SK-N-SH (cell line): Measurements from ENCODE around the gene PRKCQ. TPM values are rescaled to one million over a fixed set of nuclear protein-coding genes. Genes with fewer than 3 reads are reported as not detected.

Experiments used
- CTCF ChIA-PET: fragments of 300-600, 350-600 bp; formaldehyde crosslinking; extraction: SDS; loops from one replicate; lab custom pipeline; 2021; lab: Yijun Ruan, JAX
- POLR2A ChIA-PET: fragments of 350-600 bp; sonication (Branson Sonifier 250); formaldehyde crosslinking; extraction: SDS; loops from one replicate; lab custom pipeline; 2020; ENCODE audit warnings: antibody characterized with exemption, inconsistent platforms; lab: Yijun Ruan, JAX
- DNase-seq: peaks from one replicate; pipeline ENCODE4 v3.0.0; 2012
- H2AFZ ChIP-seq: fragments of 200-600 bp; sonication (generic); 2 replicates; pipeline ENCODE4 v1.8.1; 2016; ENCODE audit warnings: antibody characterized with exemption, mild to moderate bottlenecking, low read depth
- H3F3A ChIP-seq: fragments of 200-600 bp; sonication (generic); replicated peaks from 2 replicates; pipeline ENCODE3; 2016; ENCODE audit warnings: antibody characterized with exemption, mild to moderate bottlenecking; ENCODE audit not compliant: insufficient read depth
- H3K27ac ChIP-seq, 2 experiments: fragments of 200-500 bp in 1 of 2; fragments of 200-600 bp in 1 of 2; sonication (Bioruptor generic) in 1 of 2; sonication (generic), shearing (Covaris generic) in 1 of 2; 2 replicates each; pipeline versions ENCODE4 v1.5.1 to v1.6.1; 2014 to 2016; ENCODE audit warnings: low read depth in 2 of 2, inconsistent platforms in 1 of 2, low read length in 1 of 2, mild to moderate bottlenecking in 1 of 2, mixed read lengths in 1 of 2
- H3K27me3 ChIP-seq: fragments of 200-600 bp; sonication (generic), shearing (Covaris generic); 2 replicates; pipeline ENCODE4 v1.6.1; 2016; ENCODE audit warnings: mixed run types; ENCODE audit not compliant: insufficient read depth
- H3K36me3 ChIP-seq, 2 experiments: fragments of 200-500 bp in 1 of 2; fragments of 200-600 bp in 1 of 2; sonication (Bioruptor generic) in 1 of 2; sonication (generic) in 1 of 2; replicated peaks in 1 of 2; 2 replicates each; pipeline versions ENCODE3 to v1.5.1; 2014 to 2016; ENCODE audit warnings: low read length in 1 of 2, mild to moderate bottlenecking in 1 of 2; ENCODE audit not compliant: insufficient read depth in 2 of 2, control insufficient read depth in 1 of 2
- H3K4me1 ChIP-seq, 2 experiments: fragments of 200-500 bp in 1 of 2; fragments of 200-600 bp in 1 of 2; sonication (Bioruptor generic) in 1 of 2; sonication (generic), shearing (Covaris generic) in 1 of 2; 2 replicates each; pipeline versions ENCODE4 v1.5.1 to v1.6.1; 2014 to 2016; ENCODE audit warnings: low read depth in 1 of 2, low read length in 1 of 2, mixed run types in 1 of 2; ENCODE audit not compliant: insufficient read depth in 2 of 2, control insufficient read depth in 1 of 2
- H3K4me2 ChIP-seq: fragments of 200-600 bp; sonication (generic), shearing (Covaris generic); 2 replicates; pipeline ENCODE4 v1.6.1; 2017; ENCODE audit warnings: mixed run types
- H3K4me3 ChIP-seq, 2 experiments: fragments of 200-500 bp in 1 of 2; fragments of 200-600 bp in 1 of 2; sonication (Bioruptor generic) in 1 of 2; sonication (generic), shearing (Covaris generic) in 1 of 2; 2 replicates each; pipeline versions ENCODE4 v1.5.1 to v1.8.1; 2014 to 2016; ENCODE audit warnings: low read depth in 2 of 2, inconsistent platforms in 1 of 2, low read length in 1 of 2, mild to moderate bottlenecking in 1 of 2, mixed read lengths in 1 of 2, moderate library complexity in 1 of 2
- H3K79me2 ChIP-seq: fragments of 200-600 bp; sonication (generic); 2 replicates; pipeline ENCODE4 v1.8.1; 2017; ENCODE audit warnings: mild to moderate bottlenecking; ENCODE audit not compliant: insufficient read depth
- H3K9ac ChIP-seq: fragments of 200-600 bp; sonication (generic); 2 replicates; pipeline ENCODE4 v1.6.1; 2017; ENCODE audit warnings: mixed run types
- H3K9me2 ChIP-seq: fragments of 200-600 bp; sonication (generic); 2 replicates; pipeline ENCODE4 v1.6.1; 2017; ENCODE audit warnings: mixed run types
- H3K9me3 ChIP-seq: fragments of 200-600 bp; sonication (generic); 2 replicates; pipeline ENCODE4 v1.6.1; 2017; ENCODE audit warnings: mixed run types, mild to moderate bottlenecking, moderate library complexity
- H4K20me1 ChIP-seq: fragments of 200-600 bp; sonication (generic); 2 replicates; pipeline ENCODE4 v1.6.1; 2017; ENCODE audit warnings: mild to moderate bottlenecking, mixed run types; ENCODE audit not compliant: insufficient read depth
- CHD2 ChIP-seq: fragments of 150-350 bp; IDR thresholded peaks from 2 replicates; pipeline ENCODE4 v1.6.1; 2018; ENCODE audit warnings: low read length; ENCODE audit not compliant: partially characterized antibody
- ELF1 ChIP-seq: IDR thresholded peaks from 2 replicates; pipeline ENCODE4 v1.4.0; 2012
- EZH2phosphoT487 ChIP-seq: fragments of 200-600 bp; sonication (generic); IDR thresholded peaks from 2 replicates; pipeline ENCODE4 v1.6.1; 2017; ENCODE audit warnings: low read depth, mixed run types, mild to moderate bottlenecking, antibody characterized with exemption, moderate library complexity, borderline replicate concordance
- FOSL2 ChIP-seq: IDR thresholded peaks from 2 replicates; pipeline ENCODE4 v1.4.0; 2012; ENCODE audit warnings: low read depth, mild to moderate bottlenecking, moderate library complexity, borderline replicate concordance
- GATA2 ChIP-seq: sonication (generic); formaldehyde crosslinking; IDR thresholded peaks from 2 replicates; pipeline ENCODE4 v1.5.0; 2020; ENCODE audit warnings: mild to moderate bottlenecking, missing genetic modification reagents
- JUND ChIP-seq: IDR thresholded peaks from 2 replicates; pipeline ENCODE4 v1.4.0; 2012
- MEF2A ChIP-seq: IDR thresholded peaks from 2 replicates; pipeline ENCODE4 v1.4.0; 2012; ENCODE audit warnings: low read depth, borderline replicate concordance
- NRF1 ChIP-seq: IDR thresholded peaks from 2 replicates; pipeline ENCODE4 v1.6.1; 2012; ENCODE audit warnings: low read depth, mild to moderate bottlenecking, low read length
- RFX5 ChIP-seq: IDR thresholded peaks from 2 replicates; pipeline ENCODE4 v1.6.1; 2012; ENCODE audit warnings: mild to moderate bottlenecking, improper control_type of control experiment, low read length
- RXRA ChIP-seq: IDR thresholded peaks from 2 replicates; pipeline ENCODE4 v1.4.0; 2012; ENCODE audit warnings: low read depth, mild to moderate bottlenecking, borderline replicate concordance
- YY1 ChIP-seq: IDR thresholded peaks from 2 replicates; pipeline ENCODE4 v1.4.0; 2012; ENCODE audit warnings: low read depth, mild to moderate bottlenecking
- WGBS: methylation state at CpG from one replicate; pipeline ENCODE4 v1.1.6; 2017; ENCODE audit warnings: low lambda C conversion rate; 5-methylcytosine and 5-hydroxymethylcytosine counted together
- polyA plus RNA-seq, 3 experiments: library from polyadenylated mRNA; depleted of rRNA; stranded (reverse); fragments of >200 nt; gene quantifications; 2 replicates each; pipeline ENCODE4 v1.2.3, GENCODE V29; 2012
- TF ChIP-seq, protein P1 (sequence below): IDR thresholded peaks from 2 replicates; pipeline ENCODE4 v1.4.0; 2012; ENCODE audit warnings: low read depth
- TF ChIP-seq, protein P2 (sequence below): fragments of 150-350 bp; IDR thresholded peaks from 2 replicates; pipeline ENCODE4 v1.6.1; 2017; ENCODE audit warnings: antibody characterized with exemption, low read length, low read depth, borderline replicate concordance
- TF ChIP-seq, protein P3 (sequence below): fragments of 200-600 bp; sonication (generic); IDR thresholded peaks from 2 replicates; pipeline ENCODE4 v1.6.1; 2017; ENCODE audit warnings: antibody characterized with exemption, mild to moderate bottlenecking, moderate library complexity
- TF ChIP-seq, protein P4 (sequence below): IDR thresholded peaks from 2 replicates; pipeline ENCODE4 v1.6.1; 2012; ENCODE audit warnings: mild to moderate bottlenecking, low read depth, low read length, moderate library complexity

The PRKCQ gene
- polyA plus RNA-seq, 1 of the 3 experiments (the other 2 are of a cell fraction), result 0.18 TPM

DNA sequence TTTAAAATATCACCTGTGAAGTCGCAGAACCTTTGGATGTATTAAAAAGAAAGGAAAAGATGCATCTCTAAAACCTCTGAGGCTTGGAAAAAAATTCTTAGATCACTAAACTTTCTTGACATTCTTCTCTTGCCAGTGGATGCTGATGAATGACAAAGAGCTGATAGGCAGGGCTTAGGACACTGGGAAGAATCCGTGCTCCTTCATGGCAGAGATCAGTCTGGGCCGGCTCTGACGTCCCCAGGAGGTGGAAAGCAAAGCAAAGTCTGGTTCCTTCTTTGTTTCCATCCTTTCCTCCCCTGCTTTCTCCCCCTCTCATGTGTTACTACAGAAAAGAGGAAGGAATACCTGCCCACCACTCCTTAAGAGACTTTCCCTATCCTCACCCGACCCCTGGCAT, 161.9 kb downstream of the PRKCQ start:
- Histone ChIP-seq H3K27ac (no peak overlapping the region), H3K36me3 (no peaks in the 10 kb centered on the region), H3F3A (no peaks in the 10 kb centered on the region), H3K4me1 (no peaks in the 10 kb centered on the region), H3K79me2 (no peaks in the 10 kb centered on the region), H4K20me1 (no peaks in the 10 kb centered on the region), H2AFZ (no peak overlapping the region), H3K4me3 (no peak overlapping the region), H3K9me3 (no peaks in the 10 kb centered on the region), H3K4me2 (no peak overlapping the region), H3K9ac (no peak overlapping the region), H3K9me2 (no peaks in the 10 kb centered on the region), H3K27me3 (peaks cover 18% of the 10 kb centered on the region; the same call in 1 of the 2 replicates)
- WGBS, result 24% methylated on average over 5 of the region's 5 CpGs
- POLR2A ChIA-PET, result no interaction called here
- no peak for DNase-seq
- TF ChIP-seq, protein P1, sequence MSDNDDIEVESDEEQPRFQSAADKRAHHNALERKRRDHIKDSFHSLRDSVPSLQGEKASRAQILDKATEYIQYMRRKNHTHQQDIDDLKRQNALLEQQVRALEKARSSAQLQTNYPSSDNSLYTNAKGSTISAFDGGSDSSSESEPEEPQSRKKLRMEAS, result no peak
- TF ChIP-seq, protein P2, sequence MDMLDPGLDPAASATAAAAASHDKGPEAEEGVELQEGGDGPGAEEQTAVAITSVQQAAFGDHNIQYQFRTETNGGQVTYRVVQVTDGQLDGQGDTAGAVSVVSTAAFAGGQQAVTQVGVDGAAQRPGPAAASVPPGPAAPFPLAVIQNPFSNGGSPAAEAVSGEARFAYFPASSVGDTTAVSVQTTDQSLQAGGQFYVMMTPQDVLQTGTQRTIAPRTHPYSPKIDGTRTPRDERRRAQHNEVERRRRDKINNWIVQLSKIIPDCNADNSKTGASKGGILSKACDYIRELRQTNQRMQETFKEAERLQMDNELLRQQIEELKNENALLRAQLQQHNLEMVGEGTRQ, result no peak
- TF ChIP-seq YY1, result no peak
- TF ChIP-seq ELF1, result no peak
- TF ChIP-seq, protein P3, sequence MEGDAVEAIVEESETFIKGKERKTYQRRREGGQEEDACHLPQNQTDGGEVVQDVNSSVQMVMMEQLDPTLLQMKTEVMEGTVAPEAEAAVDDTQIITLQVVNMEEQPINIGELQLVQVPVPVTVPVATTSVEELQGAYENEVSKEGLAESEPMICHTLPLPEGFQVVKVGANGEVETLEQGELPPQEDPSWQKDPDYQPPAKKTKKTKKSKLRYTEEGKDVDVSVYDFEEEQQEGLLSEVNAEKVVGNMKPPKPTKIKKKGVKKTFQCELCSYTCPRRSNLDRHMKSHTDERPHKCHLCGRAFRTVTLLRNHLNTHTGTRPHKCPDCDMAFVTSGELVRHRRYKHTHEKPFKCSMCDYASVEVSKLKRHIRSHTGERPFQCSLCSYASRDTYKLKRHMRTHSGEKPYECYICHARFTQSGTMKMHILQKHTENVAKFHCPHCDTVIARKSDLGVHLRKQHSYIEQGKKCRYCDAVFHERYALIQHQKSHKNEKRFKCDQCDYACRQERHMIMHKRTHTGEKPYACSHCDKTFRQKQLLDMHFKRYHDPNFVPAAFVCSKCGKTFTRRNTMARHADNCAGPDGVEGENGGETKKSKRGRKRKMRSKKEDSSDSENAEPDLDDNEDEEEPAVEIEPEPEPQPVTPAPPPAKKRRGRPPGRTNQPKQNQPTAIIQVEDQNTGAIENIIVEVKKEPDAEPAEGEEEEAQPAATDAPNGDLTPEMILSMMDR, result no peak
- TF ChIP-seq NRF1, result no peak
- no peak for TF ChIP-seq JUND
- no peak for TF ChIP-seq MEF2A
- TF ChIP-seq RXRA, result no peak
- TF ChIP-seq, protein P4, sequence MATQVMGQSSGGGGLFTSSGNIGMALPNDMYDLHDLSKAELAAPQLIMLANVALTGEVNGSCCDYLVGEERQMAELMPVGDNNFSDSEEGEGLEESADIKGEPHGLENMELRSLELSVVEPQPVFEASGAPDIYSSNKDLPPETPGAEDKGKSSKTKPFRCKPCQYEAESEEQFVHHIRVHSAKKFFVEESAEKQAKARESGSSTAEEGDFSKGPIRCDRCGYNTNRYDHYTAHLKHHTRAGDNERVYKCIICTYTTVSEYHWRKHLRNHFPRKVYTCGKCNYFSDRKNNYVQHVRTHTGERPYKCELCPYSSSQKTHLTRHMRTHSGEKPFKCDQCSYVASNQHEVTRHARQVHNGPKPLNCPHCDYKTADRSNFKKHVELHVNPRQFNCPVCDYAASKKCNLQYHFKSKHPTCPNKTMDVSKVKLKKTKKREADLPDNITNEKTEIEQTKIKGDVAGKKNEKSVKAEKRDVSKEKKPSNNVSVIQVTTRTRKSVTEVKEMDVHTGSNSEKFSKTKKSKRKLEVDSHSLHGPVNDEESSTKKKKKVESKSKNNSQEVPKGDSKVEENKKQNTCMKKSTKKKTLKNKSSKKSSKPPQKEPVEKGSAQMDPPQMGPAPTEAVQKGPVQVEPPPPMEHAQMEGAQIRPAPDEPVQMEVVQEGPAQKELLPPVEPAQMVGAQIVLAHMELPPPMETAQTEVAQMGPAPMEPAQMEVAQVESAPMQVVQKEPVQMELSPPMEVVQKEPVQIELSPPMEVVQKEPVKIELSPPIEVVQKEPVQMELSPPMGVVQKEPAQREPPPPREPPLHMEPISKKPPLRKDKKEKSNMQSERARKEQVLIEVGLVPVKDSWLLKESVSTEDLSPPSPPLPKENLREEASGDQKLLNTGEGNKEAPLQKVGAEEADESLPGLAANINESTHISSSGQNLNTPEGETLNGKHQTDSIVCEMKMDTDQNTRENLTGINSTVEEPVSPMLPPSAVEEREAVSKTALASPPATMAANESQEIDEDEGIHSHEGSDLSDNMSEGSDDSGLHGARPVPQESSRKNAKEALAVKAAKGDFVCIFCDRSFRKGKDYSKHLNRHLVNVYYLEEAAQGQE, result no peak
- no peak for TF ChIP-seq FOSL2
- TF ChIP-seq CHD2, result no peak
- TF ChIP-seq GATA2 (CRISPR knock-in tag), result no peak
- no peak for TF ChIP-seq RFX5
- TF ChIP-seq EZH2phosphoT487, result no peak
- CTCF ChIA-PET, result interaction anchor here (0.8 to 3.5 kb wide), 6 partner anchors 9 to 260 kb away, joined by 3 to 11 read pairs (median 5); no protein-coding TSS in a partner anchor
